HFFc6 (cell line): ENCODE data around the gene GNAO1. TPM values are rescaled to one million over a fixed set of nuclear protein-coding genes. Genes with fewer than 3 reads are reported as not detected.

Experiments used
- DNase-seq: peaks from one replicate; pipeline ENCODE4 v3.0.0-alpha.2; 2018
- H3K27ac Mint-ChIP-seq: 2 replicates; pipeline ENCODE4 v1.8.0; 2020; ENCODE audit warnings: mild to moderate bottlenecking, mixed read lengths
- H3K27me3 Mint-ChIP-seq: 2 replicates; pipeline ENCODE4 v1.8.0; 2021; ENCODE audit warnings: mild to moderate bottlenecking, moderate library complexity, mixed read lengths; ENCODE audit not compliant: insufficient read depth
- H3K36me3 Mint-ChIP-seq: 2 replicates; pipeline ENCODE4 v1.8.0; 2021; ENCODE audit warnings: low read depth, mixed read lengths
- H3K4me1 Mint-ChIP-seq: 2 replicates; pipeline ENCODE4 v1.8.0; 2020; ENCODE audit warnings: low read depth, mixed read lengths
- H3K4me3 Mint-ChIP-seq: 2 replicates; pipeline ENCODE4 v1.8.0; 2020; ENCODE audit warnings: mild to moderate bottlenecking, moderate library complexity, mixed read lengths
- H3K9me3 Mint-ChIP-seq: 2 replicates; pipeline ENCODE4 v1.8.0; 2020; ENCODE audit warnings: mild to moderate bottlenecking, mixed read lengths
- CTCF ChIP-seq: fragments of 200-600 bp; sonication (generic); IDR thresholded peaks from 2 replicates; pipeline ENCODE4 v1.5.0; 2021; ENCODE audit warnings: antibody characterized with exemption, mild to moderate bottlenecking
- total RNA-seq, 6 experiments: library from RNA; stranded (reverse); fragmentation: NEBNext Ultra II Directional; extraction: Animal tissue kit (Norgen Biotek cat#: 25700); gene quantifications; 2 replicates in 1 of 6; 3 replicates in 5 of 6; pipeline ENCODE4 v1.2.3, GENCODE V29; 2021

The GNAO1 gene
- total RNA-seq, 6 experiments from 2014 or later, result 0.07 to 0.48 (median 0.37) TPM; not detected in 1

GRCh38 chr16:56354016-56354415 lies 162.7 kb downstream of the GNAO1 start:
- H3K36me3 Mint-ChIP-seq, result no peaks in the 10 kb centered on the region
- TF ChIP-seq CTCF, result no peak
- DNase-seq, result no peak
- H3K27me3 Mint-ChIP-seq, result peaks cover 12% of the 10 kb centered on the region
- H3K4me3 Mint-ChIP-seq, result no peak overlapping the region
- no peaks in the 10 kb centered on the region for H3K9me3 Mint-ChIP-seq
- H3K27ac Mint-ChIP-seq, result no peak overlapping the region
- H3K4me1 Mint-ChIP-seq, result peaks cover 28% of the 10 kb centered on the region

DNA sequence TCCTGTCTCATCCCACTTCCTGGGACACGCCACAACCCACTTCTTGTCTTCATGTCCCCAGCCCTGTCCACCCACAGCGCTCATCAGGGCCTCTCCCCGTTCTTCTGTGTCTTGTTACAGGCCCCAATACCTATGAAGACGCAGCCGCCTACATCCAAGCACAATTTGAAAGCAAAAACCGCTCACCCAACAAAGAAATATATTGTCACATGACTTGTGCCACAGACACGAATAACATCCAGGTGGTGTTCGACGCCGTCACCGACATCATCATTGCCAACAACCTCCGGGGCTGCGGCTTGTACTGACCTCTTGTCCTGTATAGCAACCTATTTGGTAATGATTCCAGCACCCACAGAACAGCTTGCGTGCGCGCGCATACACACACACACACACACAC lies 163.5 kb downstream of the GNAO1 start:
- peaks cover 30% of the 10 kb centered on the region for H3K4me1 Mint-ChIP-seq
- DNase-seq, result no peak
- no peak overlapping the region for H3K4me3 Mint-ChIP-seq
- peaks cover 12% of the 10 kb centered on the region for H3K27me3 Mint-ChIP-seq
- H3K27ac Mint-ChIP-seq, result no peak overlapping the region
- H3K9me3 Mint-ChIP-seq, result no peaks in the 10 kb centered on the region
- H3K36me3 Mint-ChIP-seq, result peaks cover 2% of the 10 kb centered on the region; the same call in 1 of the 2 replicates
- no peak for TF ChIP-seq CTCF

GRCh38 chr16:56355221-56355620 lies 163.9 kb downstream of the GNAO1 start:
- no peak for DNase-seq
- Mint-ChIP-seq H3K27me3 (peaks cover 10% of the 10 kb centered on the region), H3K9me3 (no peaks in the 10 kb centered on the region), H3K4me3 (no peak overlapping the region), H3K4me1 (peaks cover 34% of the 10 kb centered on the region), H3K36me3 (peaks cover 7% of the 10 kb centered on the region; the same call in 1 of the 2 replicates), H3K27ac (no peak overlapping the region)
- TF ChIP-seq CTCF, result no peak

DNA sequence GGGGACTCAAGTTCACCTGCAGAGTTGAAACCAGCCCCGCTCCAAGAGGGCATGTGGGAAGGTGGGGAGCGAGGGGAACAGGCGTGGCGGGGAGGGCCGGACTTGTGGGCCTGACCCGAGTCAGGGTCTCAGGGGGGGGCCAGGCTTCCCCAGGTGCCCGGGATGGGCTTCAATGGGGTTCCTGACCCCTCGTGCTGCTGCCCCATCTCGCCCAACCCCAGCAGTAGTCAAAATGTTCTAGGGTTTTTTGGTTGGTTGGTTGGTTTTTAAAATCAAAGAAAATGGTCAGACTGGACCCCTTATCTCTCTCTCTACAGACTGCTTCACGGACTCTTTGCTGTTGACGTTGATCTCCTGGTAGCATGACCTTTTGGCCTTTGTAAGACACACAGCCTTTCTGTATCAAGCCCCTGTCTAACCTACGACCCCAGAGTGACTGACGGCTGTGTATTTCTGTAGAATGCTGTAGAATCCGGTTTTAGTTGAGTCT lies 164.5 kb downstream of the GNAO1 start:
- Mint-ChIP-seq H3K27ac (peak overlapping the region; percentile 97), H3K4me3 (peak overlapping the region; percentile 95), H3K27me3 (peaks cover 4% of the 10 kb centered on the region), H3K36me3 (peaks cover 12% of the 10 kb centered on the region; the same call in 1 of the 2 replicates), H3K9me3 (no peaks in the 10 kb centered on the region), H3K4me1 (peaks cover 34% of the 10 kb centered on the region)
- DNase-seq, result no peak
- TF ChIP-seq CTCF, result no peak

DNA sequence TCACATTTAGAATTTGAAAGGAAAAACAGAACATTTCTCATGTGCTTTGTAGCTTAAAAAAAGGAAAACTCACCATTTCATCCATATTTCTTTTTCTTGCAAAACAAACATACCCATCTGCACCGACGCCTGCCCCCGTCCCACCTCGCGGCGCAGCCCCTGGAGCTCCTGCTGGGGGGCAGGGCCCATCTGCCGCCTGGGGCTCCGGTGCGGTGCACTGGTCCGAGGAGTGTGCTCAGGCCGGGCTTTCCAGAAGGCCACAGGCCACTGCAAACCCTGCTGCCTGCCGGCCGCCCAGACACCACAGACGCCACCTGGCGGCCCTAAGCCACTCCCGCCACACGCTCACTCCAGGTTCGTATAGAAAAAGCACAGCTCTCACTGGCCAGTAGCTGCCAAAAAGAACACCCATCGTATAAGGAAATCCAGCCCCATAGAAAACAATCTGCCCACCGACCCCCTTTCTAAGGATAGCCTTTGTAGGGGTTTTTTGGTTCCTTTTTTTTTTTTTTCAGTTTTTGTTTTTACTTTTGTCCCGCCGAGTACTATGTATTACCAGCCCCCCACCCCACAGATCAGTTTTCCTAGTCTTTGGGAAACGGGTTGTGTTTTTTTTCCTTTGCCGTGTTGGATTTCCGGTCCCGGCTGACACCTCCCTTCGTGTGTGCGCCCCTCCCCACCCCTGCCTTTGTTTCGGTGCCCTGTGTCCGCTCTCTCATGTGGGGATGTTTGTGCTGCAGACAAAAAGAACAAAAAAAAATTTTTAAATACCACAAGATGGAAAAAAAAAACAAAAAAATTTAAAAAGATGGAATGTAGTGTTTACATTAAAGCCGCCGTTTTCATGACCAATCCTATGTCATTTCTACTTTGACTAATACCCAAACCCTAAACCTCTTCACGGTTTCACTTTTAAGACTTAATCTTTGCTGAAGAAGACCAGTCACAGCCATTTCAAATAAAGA lies 165.3 kb downstream of the GNAO1 start:
- Mint-ChIP-seq H3K27me3 (peaks cover 4% of the 10 kb centered on the region), H3K9me3 (no peaks in the 10 kb centered on the region), H3K36me3 (peaks cover 16% of the 10 kb centered on the region), H3K27ac (peak overlapping the region; percentile 97), H3K4me1 (peaks cover 34% of the 10 kb centered on the region), H3K4me3 (peak overlapping the region; percentile 95)
- DNase-seq, result peak; percentile 83
- TF ChIP-seq CTCF, result peak; percentile 91
